DOHH2 (cell line): ENCODE data around the gene GPC1.

Experiments
- H3F3A ChIP-seq: fragments of 200-600 bp; sonication (generic), shearing (Covaris generic); 2 replicates; pipeline ENCODE4 v1.6.0; 2016; ENCODE audit warnings: antibody characterized with exemption, mild to moderate bottlenecking; ENCODE audit not compliant: control insufficient read depth, insufficient read depth
- H3K27ac ChIP-seq: fragments of 200-600 bp; sonication (generic); 2 replicates; pipeline ENCODE4 v1.5.1; 2014; ENCODE audit warnings: low read depth, mild to moderate bottlenecking, low read length, moderate library complexity
- H3K27me3 ChIP-seq: fragments of 200-600 bp; sonication (generic); 2 replicates; pipeline ENCODE4 v1.6.1; 2014; ENCODE audit warnings: mild to moderate bottlenecking, low read length, mixed read lengths; ENCODE audit not compliant: control insufficient read depth
- H3K36me3 ChIP-seq: fragments of 200-600 bp; sonication (generic); 2 replicates; pipeline ENCODE4 v1.6.1; 2014; ENCODE audit warnings: mild to moderate bottlenecking, low read length, moderate library complexity, mixed read lengths; ENCODE audit not compliant: control insufficient read depth
- H3K4me1 ChIP-seq: fragments of 200-600 bp; sonication (generic); 2 replicates; pipeline ENCODE4 v1.6.1; 2014; ENCODE audit warnings: mild to moderate bottlenecking, low read length, mixed read lengths; ENCODE audit not compliant: control insufficient read depth
- H3K4me2 ChIP-seq: fragments of 200-600 bp; sonication (generic); 2 replicates; pipeline ENCODE4 v1.6.0; 2014; ENCODE audit warnings: mild to moderate bottlenecking, low read length, moderate library complexity
- H3K4me3 ChIP-seq: fragments of 200-600 bp; sonication (generic); 2 replicates; pipeline ENCODE4 v1.5.1; 2014; ENCODE audit warnings: mild to moderate bottlenecking, low read length, mixed read lengths
- H3K79me2 ChIP-seq: fragments of 200-600 bp; sonication (generic); 2 replicates; pipeline ENCODE4 v1.6.1; 2014; ENCODE audit warnings: mild to moderate bottlenecking, low read length, mixed read lengths; ENCODE audit not compliant: control insufficient read depth
- H3K9me2 ChIP-seq: fragments of 200-600 bp; sonication (generic); replicated peaks from 2 replicates; pipeline ENCODE4 v1.6.1; 2014; ENCODE audit warnings: mild to moderate bottlenecking, low read length, mixed read lengths; ENCODE audit not compliant: control insufficient read depth
- H3K9me3 ChIP-seq: fragments of 200-600 bp; sonication (generic); 2 replicates; pipeline ENCODE4 v1.6.1; 2014; ENCODE audit warnings: antibody characterized with exemption, low read length, mixed read lengths; ENCODE audit not compliant: control insufficient read depth, insufficient read depth
- H4K20me1 ChIP-seq: fragments of 200-600 bp; sonication (generic); 2 replicates; pipeline ENCODE4 v1.6.0; 2014; ENCODE audit warnings: low read depth, mild to moderate bottlenecking, antibody characterized with exemption, low read length, moderate library complexity; ENCODE audit not compliant: control insufficient read depth, insufficient read depth
- EZH2phosphoT487 ChIP-seq: fragments of 200-600 bp; sonication (generic); IDR thresholded peaks from 2 replicates; pipeline ENCODE4 v1.6.1; 2017; ENCODE audit warnings: borderline replicate concordance, mild to moderate bottlenecking, antibody characterized with exemption, low read length, moderate library complexity, mixed read lengths
- TF ChIP-seq, protein P1 (sequence below): fragments of 200-600 bp; sonication (generic); IDR thresholded peaks from one replicate; pipeline ENCODE4 v1.5.1; 2014; ENCODE audit warnings: antibody characterized with exemption, mild to moderate bottlenecking, low read depth, low read length; ENCODE audit not compliant: poor library complexity, severe bottlenecking

GPC1 gene

DNA sequence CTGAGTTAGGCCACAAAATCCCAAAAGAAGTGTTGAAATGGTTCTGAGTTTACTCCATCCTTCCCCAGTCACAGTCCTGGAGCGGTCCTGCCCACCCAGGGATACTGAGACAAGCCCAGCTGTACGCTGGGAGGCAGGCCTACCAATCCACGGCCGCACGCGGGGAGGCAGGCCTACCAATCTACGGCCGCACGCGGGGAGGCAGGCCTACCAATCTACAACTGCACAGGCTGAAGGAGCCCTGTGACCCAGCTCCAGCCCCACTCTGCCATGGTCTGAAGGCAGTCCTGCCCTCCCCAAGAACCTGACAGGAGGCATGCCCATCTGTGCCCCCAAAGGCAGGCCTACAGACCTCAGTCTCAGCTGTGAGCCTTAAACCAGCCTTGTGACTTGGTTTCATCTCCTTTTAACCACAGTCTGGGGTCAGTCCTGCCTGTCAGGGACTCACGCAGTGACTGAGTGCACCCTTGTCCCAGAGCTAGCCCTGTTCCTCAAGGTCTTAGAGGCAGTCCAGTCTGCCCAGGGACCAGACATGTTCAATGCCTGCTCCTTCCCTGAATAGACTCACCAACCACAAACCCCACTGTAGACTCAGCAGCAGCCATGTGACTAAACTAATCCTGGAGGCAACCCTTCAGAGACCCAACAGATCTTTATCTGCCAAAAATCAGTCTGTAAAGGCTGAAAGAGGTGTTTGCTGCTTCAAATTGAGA lies 36.8 kb downstream of the GPC1 start:
- H3F3A ChIP-seq = no peaks in the 10 kb centered on the region
- no peak overlapping the region for H3K27ac ChIP-seq
- H3K27me3 ChIP-seq = no peaks in the 10 kb centered on the region
- H4K20me1 ChIP-seq = no peaks in the 10 kb centered on the region
- TF ChIP-seq, protein P1, sequence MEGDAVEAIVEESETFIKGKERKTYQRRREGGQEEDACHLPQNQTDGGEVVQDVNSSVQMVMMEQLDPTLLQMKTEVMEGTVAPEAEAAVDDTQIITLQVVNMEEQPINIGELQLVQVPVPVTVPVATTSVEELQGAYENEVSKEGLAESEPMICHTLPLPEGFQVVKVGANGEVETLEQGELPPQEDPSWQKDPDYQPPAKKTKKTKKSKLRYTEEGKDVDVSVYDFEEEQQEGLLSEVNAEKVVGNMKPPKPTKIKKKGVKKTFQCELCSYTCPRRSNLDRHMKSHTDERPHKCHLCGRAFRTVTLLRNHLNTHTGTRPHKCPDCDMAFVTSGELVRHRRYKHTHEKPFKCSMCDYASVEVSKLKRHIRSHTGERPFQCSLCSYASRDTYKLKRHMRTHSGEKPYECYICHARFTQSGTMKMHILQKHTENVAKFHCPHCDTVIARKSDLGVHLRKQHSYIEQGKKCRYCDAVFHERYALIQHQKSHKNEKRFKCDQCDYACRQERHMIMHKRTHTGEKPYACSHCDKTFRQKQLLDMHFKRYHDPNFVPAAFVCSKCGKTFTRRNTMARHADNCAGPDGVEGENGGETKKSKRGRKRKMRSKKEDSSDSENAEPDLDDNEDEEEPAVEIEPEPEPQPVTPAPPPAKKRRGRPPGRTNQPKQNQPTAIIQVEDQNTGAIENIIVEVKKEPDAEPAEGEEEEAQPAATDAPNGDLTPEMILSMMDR = no peak
- TF ChIP-seq EZH2phosphoT487 = no peak
- no peaks in the 10 kb centered on the region for H3K9me3 ChIP-seq
- H3K4me2 ChIP-seq = no peak overlapping the region
- no peaks in the 10 kb centered on the region for H3K79me2 ChIP-seq
- no peaks in the 10 kb centered on the region for H3K9me2 ChIP-seq
- H3K4me1 ChIP-seq = no peaks in the 10 kb centered on the region
- no peak overlapping the region for H3K4me3 ChIP-seq
- no peaks in the 10 kb centered on the region for H3K36me3 ChIP-seq

DNA sequence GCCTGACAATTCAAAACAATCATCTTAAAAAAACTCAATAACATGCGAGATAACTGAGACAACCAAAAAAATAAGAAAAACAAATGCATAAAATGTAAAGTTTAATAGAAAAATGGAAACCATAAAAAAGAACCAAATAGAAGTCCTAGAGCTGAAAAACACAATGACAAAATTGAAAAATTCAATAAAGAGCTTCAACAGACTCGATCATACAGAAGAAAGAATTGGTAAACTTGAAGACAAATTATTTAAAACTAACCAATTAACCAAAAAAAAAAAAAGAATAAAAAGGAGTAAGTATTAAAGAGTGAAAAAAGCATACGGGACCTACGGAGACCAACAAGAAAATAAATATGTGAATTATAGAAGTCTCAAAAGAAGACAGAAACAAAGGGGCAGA lies 37.7 kb downstream of the GPC1 start:
- Histone ChIP-seq H3K4me2 (no peak overlapping the region), H3K9me3 (no peaks in the 10 kb centered on the region), H4K20me1 (no peaks in the 10 kb centered on the region), H3K79me2 (no peaks in the 10 kb centered on the region), H3K4me1 (no peaks in the 10 kb centered on the region), H3K27me3 (no peaks in the 10 kb centered on the region), H3K27ac (no peak overlapping the region), H3K9me2 (no peaks in the 10 kb centered on the region), H3F3A (no peaks in the 10 kb centered on the region), H3K4me3 (no peak overlapping the region), H3K36me3 (no peaks in the 10 kb centered on the region)
- no peak for TF ChIP-seq EZH2phosphoT487
- TF ChIP-seq, protein P1 = no peak

DNA sequence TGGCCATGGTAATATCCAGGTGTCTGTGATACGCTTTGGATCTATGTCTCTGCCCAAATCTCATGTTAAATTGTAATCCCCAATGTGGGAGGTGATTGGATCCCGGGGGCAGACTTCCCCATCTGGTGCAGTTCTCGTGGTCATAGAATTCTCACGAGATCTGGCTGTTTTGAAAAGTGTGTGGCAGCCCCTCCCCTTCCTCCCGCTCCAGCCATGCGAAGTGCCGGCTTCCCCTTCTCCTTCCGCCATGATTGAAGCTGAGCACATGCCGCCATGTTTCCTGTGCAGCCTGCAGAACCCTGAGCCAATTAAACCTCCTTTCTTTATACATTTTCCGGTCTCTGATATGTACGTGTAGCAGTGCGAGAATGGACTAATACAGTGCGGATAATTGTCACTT lies 42.5 kb downstream of the GPC1 start:
- Histone ChIP-seq H3K9me3 (no peaks in the 10 kb centered on the region), H3K4me1 (no peaks in the 10 kb centered on the region), H3F3A (no peaks in the 10 kb centered on the region), H3K36me3 (no peaks in the 10 kb centered on the region), H4K20me1 (no peaks in the 10 kb centered on the region), H3K4me3 (no peak overlapping the region), H3K27ac (no peak overlapping the region), H3K27me3 (no peaks in the 10 kb centered on the region), H3K9me2 (no peaks in the 10 kb centered on the region), H3K4me2 (no peak overlapping the region), H3K79me2 (no peaks in the 10 kb centered on the region)
- no peak for TF ChIP-seq EZH2phosphoT487
- TF ChIP-seq, protein P1 = no peak
